ENCODE data around the gene ATP6V1G2.

Gene ATP6V1G2

GRCh38 chr6:31573239-31574105 is 27.1 kb upstream of the ATP6V1G2 start:
- TF ChIP-seq CTCF (IDR thresholded peaks at IDR 0.05; ENCODE audit: low read depth, low read length) = no peak
- Histone ChIP-seq H3K36me3 (no peaks in the 10 kb centered on the region), H3K4me3 (ENCODE audit: low read depth, low read length) (no peak overlapping the region), H3K27ac (no peak overlapping the region), H3K27me3 (ENCODE audit: insufficient read depth, low read depth, severe bottlenecking) (no peaks in the 10 kb centered on the region), H3K9me3 (ENCODE audit: severe bottlenecking) (no peaks in the 10 kb centered on the region)
- no peak for DNase-seq

- H3K27ac ChIP-seq = no peak within 1 kb of the TSS
- no peaks in the 10 kb centered on the region for H3K36me3 ChIP-seq
- no peaks in the 10 kb centered on the region for H3K27me3 ChIP-seq (ENCODE audit: insufficient read depth, low read depth, severe bottlenecking)
- no peaks in the 10 kb centered on the region for H3K9me3 ChIP-seq (ENCODE audit: severe bottlenecking)
- DNase-seq = no peak
- no peak for TF ChIP-seq CTCF (IDR thresholded peaks at IDR 0.05; ENCODE audit: low read depth, low read length)
- H3K4me3 ChIP-seq (ENCODE audit: low read depth, low read length) = no peak within 1 kb of the TSS
Observed at GRCh38 chr6:31572041-31572911, 25.9 kb upstream of the ATP6V1G2 start, which contains the start of gene LTA. Gene LTA (plus strand): TSS chr6:31572289. CDS start chr6:31572743, 454 bp downstream.

- Histone ChIP-seq H3K36me3 (no peaks in the 10 kb centered on the region), H3K9me3 (ENCODE audit: severe bottlenecking) (no peaks in the 10 kb centered on the region), H3K4me3 (ENCODE audit: low read depth, low read length) (no peak overlapping the region), H3K27me3 (ENCODE audit: insufficient read depth, low read depth, severe bottlenecking) (no peaks in the 10 kb centered on the region), H3K27ac (no peak overlapping the region)
- no peak for DNase-seq
- TF ChIP-seq CTCF (IDR thresholded peaks at IDR 0.05; ENCODE audit: low read depth, low read length) = no peak
Observed at GRCh38 chr6:31569861-31570536, 23.6 kb upstream of the ATP6V1G2 start.

- DNase-seq = no peak
- Histone ChIP-seq H3K27me3 (ENCODE audit: insufficient read depth, low read depth, severe bottlenecking) (no peaks in the 10 kb centered on the region), H3K27ac (no peak overlapping the region), H3K36me3 (no peaks in the 10 kb centered on the region), H3K4me3 (ENCODE audit: low read depth, low read length) (no peak overlapping the region), H3K9me3 (ENCODE audit: severe bottlenecking) (no peaks in the 10 kb centered on the region)
- no peak for TF ChIP-seq CTCF (IDR thresholded peaks at IDR 0.05; ENCODE audit: low read depth, low read length)
Observed at GRCh38 chr6:31568537-31568961, 22.1 kb upstream of the ATP6V1G2 start.

GRCh38 chr6:31567531-31568370 is 21.3 kb upstream of the ATP6V1G2 start:
- Histone ChIP-seq H3K27ac (no peak overlapping the region), H3K36me3 (no peaks in the 10 kb centered on the region), H3K9me3 (ENCODE audit: severe bottlenecking) (no peaks in the 10 kb centered on the region), H3K27me3 (ENCODE audit: insufficient read depth, low read depth, severe bottlenecking) (no peaks in the 10 kb centered on the region), H3K4me3 (ENCODE audit: low read depth, low read length) (no peak overlapping the region)
- DNase-seq = peak; percentile 50
- no peak for TF ChIP-seq CTCF (IDR thresholded peaks at IDR 0.05; ENCODE audit: low read depth, low read length)
